Measurements from ENCODE around the gene FARSA. TPM values are rescaled to one million over a fixed set of nuclear protein-coding genes. Genes with fewer than 3 reads are reported as not detected.

The FARSA gene
- total and polyA plus RNA-seq, 10 of the 15 experiments (the other 5 are each of a cell fraction or from before 2014, with no cell fraction given): 20.3 to 212 (median 76.4) TPM

DNA sequence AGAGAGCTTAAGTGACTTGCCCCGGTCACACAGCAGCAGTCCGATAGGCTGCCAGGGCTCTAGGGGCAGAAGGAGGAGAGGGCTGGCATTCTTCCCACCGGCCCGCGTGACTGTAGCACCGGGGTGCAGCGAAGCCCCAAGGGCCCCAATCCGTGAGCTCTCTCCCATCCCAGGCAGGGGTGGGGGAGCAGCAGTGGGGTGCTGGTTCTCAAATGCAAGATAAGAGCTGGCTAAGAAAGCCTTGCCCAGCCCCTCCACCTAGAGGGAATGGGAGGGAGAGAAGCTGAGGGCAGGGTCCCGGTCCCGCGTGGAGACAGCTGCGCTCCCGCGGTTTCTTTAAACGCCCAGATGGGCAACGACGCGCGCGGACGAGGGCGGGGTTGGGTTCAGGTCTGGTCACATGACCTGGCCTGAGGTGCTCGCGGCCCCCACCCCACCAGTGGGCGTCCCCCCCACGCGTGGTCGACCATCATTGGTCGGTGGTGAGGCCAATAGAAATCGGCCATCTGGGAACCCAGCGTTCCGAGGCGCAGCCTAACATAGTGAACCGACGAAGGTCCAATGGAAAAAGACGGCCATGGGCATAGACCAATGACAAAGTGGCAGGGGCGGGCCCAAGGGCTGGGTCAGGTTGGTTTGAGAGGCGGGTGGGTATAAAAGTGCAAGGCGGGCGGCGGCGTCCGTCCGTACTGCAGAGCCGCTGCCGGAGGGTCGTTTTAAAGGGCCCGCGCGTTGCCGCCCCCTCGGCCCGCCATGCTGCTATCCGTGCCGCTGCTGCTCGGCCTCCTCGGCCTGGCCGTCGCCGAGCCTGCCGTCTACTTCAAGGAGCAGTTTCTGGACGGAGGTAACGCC is 4.6 kb upstream of the FARSA start, which contains the start of gene CALR (continued):
- peak; percentile 18; the same call in 1 of the 2 replicates for TF ChIP-seq ZBTB40 (IDR thresholded peaks at IDR 0.05; ENCODE audit: borderline replicate concordance)
- TF ChIP-seq ZNF274 (IDR thresholded peaks at IDR 0.05; ENCODE audit: insufficient read depth, insufficient read length): no peak
- TF ChIP-seq TARDBP (IDR thresholded peaks at IDR 0.05; ENCODE audit: borderline replicate concordance): no peak
- no peak; the same call in 1 of the 2 replicates for TF ChIP-seq NR2F1 (conservative IDR thresholded peaks at IDR 0.05)
- TF ChIP-seq REST (IDR thresholded peaks at IDR 0.05; ENCODE audit: low read depth, low read length): no peak
- no peak for TF ChIP-seq ASH2L (IDR thresholded peaks at IDR 0.05; ENCODE audit: borderline replicate concordance, low read depth)
- TF ChIP-seq EZH2 (IDR thresholded peaks at IDR 0.05; ENCODE audit: borderline replicate concordance, control insufficient read depth, low read depth, low read length): no peak
- TF ChIP-seq POU2F2 (IDR thresholded peaks at IDR 0.05; ENCODE audit: borderline replicate concordance, low read depth, low read length): peak; percentile 95
- 0 out of 2 replicates have a peak, but pooled peaks have one; percentile 65 for TF ChIP-seq TCF12 (IDR thresholded peaks at IDR 0.05; ENCODE audit: low read depth, low read length)
- no peak for TF ChIP-seq SUPT20H (IDR thresholded peaks at IDR 0.05; ENCODE audit: borderline replicate concordance, control insufficient read depth, low read depth, low read length)
- peak; percentile 94 for TF ChIP-seq NFYB (IDR thresholded peaks at IDR 0.05; ENCODE audit: insufficient read depth, low read depth, low read length)
- TF ChIP-seq PAX8 (IDR thresholded peaks at IDR 0.05): no peak
- TF ChIP-seq SKIL (IDR thresholded peaks at IDR 0.05; ENCODE audit: low read depth, poor library complexity, severe bottlenecking): no peak
- TF ChIP-seq LARP7 (IDR thresholded peaks at IDR 0.05): peak; percentile 97
- no peak for TF ChIP-seq KAT2A (conservative IDR thresholded peaks at IDR 0.05; ENCODE audit: control insufficient read depth, low read depth, low read length)
- TF ChIP-seq RELB (IDR thresholded peaks at IDR 0.05; ENCODE audit: low read depth): 0 out of 2 replicates have a peak, but pooled peaks have one; percentile 32
- no peak for TF ChIP-seq MTA3 (IDR thresholded peaks at IDR 0.05; ENCODE audit: borderline replicate concordance, low read length)

Measured in GM12878 (cell line).